ENCODE results near the gene PNKP. TPM values are rescaled to one million over a fixed set of nuclear protein-coding genes. Genes with fewer than 3 reads are reported as not detected.
A peak's percentile ranks its signal among the peaks of the same experiment; 100 is the strongest.

The PNKP gene
- total and polyA plus RNA-seq, 2 of the 8 experiments (the other 6 are each of a cell fraction or from before 2014, with no cell fraction given) = 45.8 to 105 TPM

DNA sequence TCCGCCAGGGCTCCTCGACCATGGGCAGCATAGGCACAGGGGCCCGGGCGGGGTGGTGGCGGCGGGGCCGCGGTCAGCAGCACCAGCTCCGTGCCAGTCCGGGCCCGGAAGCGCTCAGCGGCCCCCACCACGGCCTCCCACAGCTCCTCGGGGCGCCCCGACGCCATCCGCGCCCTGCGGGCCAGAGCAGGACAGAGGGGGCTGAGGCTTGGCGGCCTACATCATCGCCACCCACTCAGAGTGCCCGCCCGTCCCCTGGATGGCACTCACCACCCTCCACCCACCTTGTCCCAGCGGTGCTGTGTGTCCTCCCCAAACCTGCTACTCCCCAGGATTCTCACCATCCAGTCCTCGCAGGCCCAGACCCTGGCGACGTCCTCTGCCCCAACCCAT is 5.7 kb upstream of the PNKP start:
- Histone ChIP-seq H4K91ac (replicated peaks; ENCODE audit: insufficient read length, low read length) (no peak overlapping the region), H4K5ac (ENCODE audit: insufficient read length, low read depth, low read length) (no peak overlapping the region), H4K20me1 (replicated peaks in 1 of 2; ENCODE audit: control insufficient read depth in 1 of 2, insufficient read depth in 2 of 2, low read length in 2 of 2) (no peaks in the 10 kb centered on the region), H3K36me3 (ENCODE audit: control insufficient read depth in 2 of 4, insufficient read depth in 4 of 4, low read length in 3 of 4) (no peaks in the 10 kb centered on the region; a peak in 1 of 8 replicates), H2BK120ac (replicated peaks; ENCODE audit: low read depth, low read length) (no peak overlapping the region), H2AFZ (ENCODE audit: low read length) (no peak overlapping the region), H3K18ac (ENCODE audit: extremely low read depth, low read length) (no peak overlapping the region), H3K27ac (ENCODE audit: low read depth, low read length) (no peak overlapping the region), H3K56ac (replicated peaks; ENCODE audit: insufficient read length, low read depth, low read length) (no peak overlapping the region), H4K8ac (ENCODE audit: extremely low read depth, insufficient read depth, low read length) (no peak overlapping the region), H3K79me2 (ENCODE audit: control insufficient read depth in 1 of 2, insufficient read depth in 2 of 2, low read length in 2 of 2) (peaks cover 0 to 18% of the 10 kb centered on the region in 2 experiments; a peak in 2 of 4 replicates), H3K14ac (ENCODE audit: insufficient read length) (no peak overlapping the region), H3K79me1 (ENCODE audit: low read depth, low read length) (peaks cover 12% of the 10 kb centered on the region), H2BK20ac (ENCODE audit: low read length) (no peak overlapping the region), H3K23ac (ENCODE audit: insufficient read length) (no peak overlapping the region), H3K27me3 (replicated peaks in 1 of 4; ENCODE audit: control insufficient read depth in 3 of 4, extremely low read depth in 1 of 4, insufficient read depth in 3 of 4, low read length in 3 of 4) (no peaks in the 10 kb centered on the region), H2AK5ac (ENCODE audit: low read depth, low read length) (no peak overlapping the region), H3K4me2 (ENCODE audit: insufficient read depth in 1 of 2, low read depth in 2 of 2, low read length in 2 of 2) (no peak overlapping the region), H2BK5ac (ENCODE audit: low read depth, low read length) (no peak overlapping the region), H3K4ac (replicated peaks; ENCODE audit: insufficient read length, low read depth, low read length) (no peak overlapping the region), H3K9me3 (ENCODE audit: insufficient read depth in 2 of 2, low read depth in 1 of 2, low read length in 1 of 2) (no peaks in the 10 kb centered on the region), H3K4me1 (replicated peaks in 1 of 4; ENCODE audit: control insufficient read depth in 3 of 4, insufficient read depth in 4 of 4, low read length in 3 of 4) (peaks cover 0 to 8% (median 6%) of the 10 kb centered on the region in 4 experiments; a peak in 5 of 7 replicates), H2BK15ac (ENCODE audit: low read length) (no peak overlapping the region), H3K4me3 (ENCODE audit: extremely low read depth in 1 of 4, insufficient read depth in 2 of 4, low read depth in 3 of 4, low read length in 4 of 4) (no peak overlapping the region), H2BK12ac (ENCODE audit: low read depth, low read length) (no peak overlapping the region), H3K23me2 (ENCODE audit: low read depth, low read length) (peaks cover 17% of the 10 kb centered on the region), H3K9ac (replicated peaks in 1 of 4; ENCODE audit: extremely low read depth in 1 of 4, low read depth in 3 of 4, low read length in 3 of 4) (no peak overlapping the region)
- 96% methylated on average over 6 of the region's 29 CpGs; no CpG with 5 or more reads in 1 of the 2 experiments for WGBS, 2 experiments (ENCODE audit: extremely low coverage in 1 of 2, insufficient coverage in 1 of 2, insufficient read length in 1 of 2, insufficient replicate concordance in 2 of 2, low coverage in 1 of 2, low lambda C conversion rate in 2 of 2, missing lambda C conversion rate in 1 of 2)
- TF ChIP-seq RAD21 (IDR thresholded peaks at IDR 0.05 in 1 of 2, conservative IDR thresholded peaks at IDR 0.05 in 1 of 2; ENCODE audit: low read depth in 2 of 2, low read length in 2 of 2) = no peak
- TF ChIP-seq POLR2A (IDR thresholded peaks at IDR 0.05; ENCODE audit: control extremely low read depth in 1 of 2, low read depth in 2 of 2, low read length in 2 of 2) = peak in 1 of 2 experiments; percentile 11; a peak in 1 of 3 replicates
- CTCF ChIA-PET (ENCODE audit: partially characterized antibody) = no interaction called here
- no peak for FAIRE-seq
- DNase-seq (ENCODE audit: low read depth in 1 of 2, low spot score in 2 of 2) = no peak
- POLR2A ChIA-PET (ENCODE audit: partially characterized antibody) = interaction anchor here (1.0 to 1.5 kb wide), 3 partner anchors 10 to 18 kb away, joined by 3 to 6 read pairs (median 4); no protein-coding TSS in a partner anchor

Measured in H1 (cell line).